GM21360 (cell line): ENCODE results near the gene EDA.
"Not testable (repeated sequence)": the region's sequence is repeated elsewhere in the genome, so short reads cannot be mapped to it uniquely, and the experiment has no call there.

ENCODE experiments used
- ATAC-seq: cut with Tn5 transposase; IDR thresholded peaks from one replicate; pipeline ENCODE4 v1.9.1; 2021; ENCODE audit warnings: mild to moderate bottlenecking, moderate library complexity; ENCODE audit not compliant: unreplicated experiment

EDA gene

GRCh38 chrX:69741721-69742120 lies 125.8 kb downstream of the EDA start:
- no peak for ATAC-seq

GRCh38 chrX:69746051-69746450 lies 130.1 kb downstream of the EDA start:
- ATAC-seq: no peak

DNA sequence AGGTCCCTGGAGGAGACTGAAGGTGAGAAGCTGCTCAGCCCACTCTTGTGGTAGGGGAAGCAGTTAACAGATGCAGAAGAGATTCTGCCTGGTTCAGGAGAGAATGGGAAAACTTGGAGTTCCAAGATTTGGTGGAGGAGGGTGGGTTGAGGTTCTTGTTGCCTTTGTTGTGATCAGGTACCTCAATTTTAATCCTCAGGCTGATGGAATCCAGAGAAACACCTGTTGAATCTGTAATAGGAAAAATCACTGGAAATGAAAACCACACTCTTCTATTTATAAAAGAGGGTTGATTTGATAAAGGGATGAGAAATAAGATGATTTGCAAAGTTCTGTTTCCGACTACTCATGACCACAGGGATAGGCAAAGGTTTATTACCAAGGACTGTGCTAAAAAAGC lies 132.1 kb downstream of the EDA start:
- no peak for ATAC-seq

GRCh38 chrX:69759921-69760625 lies 144.2 kb downstream of the EDA start:
- no peak for ATAC-seq

DNA sequence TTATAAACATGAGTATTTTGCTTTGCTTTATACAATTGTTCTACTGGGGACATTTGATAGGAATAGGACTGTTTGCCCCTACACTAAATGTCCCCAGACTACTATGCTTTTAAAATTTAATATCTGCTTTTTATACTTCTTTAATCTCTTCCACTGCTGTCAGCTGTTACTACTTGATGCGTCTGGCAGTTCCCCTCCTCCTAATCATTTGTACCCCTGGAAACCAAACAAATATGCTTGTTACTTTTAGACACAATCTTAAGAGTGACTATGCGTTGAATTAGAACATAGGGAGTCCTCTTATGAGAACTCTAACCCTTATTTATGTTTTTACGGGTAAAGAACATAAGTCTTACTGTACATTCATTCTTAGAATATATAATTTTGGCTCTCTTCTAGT lies 145.7 kb downstream of the EDA start:
- no peak for ATAC-seq

- ATAC-seq: no peak
Measured at GRCh38 chrX:69762340-69762739, 146.4 kb downstream of the EDA start.

DNA sequence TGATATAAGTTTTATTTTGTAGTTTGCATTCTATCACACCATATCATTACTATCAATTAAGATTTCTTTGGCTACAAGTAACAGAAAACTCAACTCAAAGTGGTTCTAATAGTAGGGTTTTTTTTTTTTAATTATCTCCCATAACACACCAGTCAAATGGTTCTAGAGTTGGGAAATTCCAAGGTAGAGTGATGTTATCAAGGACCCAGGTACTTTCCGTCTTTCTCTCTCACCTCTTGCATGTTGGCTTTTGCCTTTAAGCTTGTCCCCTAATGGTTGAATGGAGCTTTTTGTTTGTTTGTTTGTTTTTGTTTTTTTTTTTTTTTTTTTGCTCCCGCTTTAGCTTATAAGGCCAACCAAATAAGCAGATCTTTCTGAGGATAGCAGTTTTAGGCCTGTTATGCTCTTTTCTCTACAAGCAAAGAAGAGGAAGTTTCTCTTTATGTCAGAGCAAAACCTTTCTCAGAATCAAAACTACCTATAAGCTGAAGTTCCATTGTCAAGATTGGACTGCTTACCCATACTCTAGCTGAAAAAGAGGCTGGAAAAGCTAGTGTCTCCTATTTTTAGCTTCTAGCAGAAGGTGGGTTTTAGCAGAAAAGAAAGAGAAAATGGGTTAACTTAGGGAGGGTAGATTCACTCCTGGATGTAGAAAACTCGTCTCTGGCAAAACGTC lies 177.5 kb downstream of the EDA start:
- ATAC-seq: no peak

DNA sequence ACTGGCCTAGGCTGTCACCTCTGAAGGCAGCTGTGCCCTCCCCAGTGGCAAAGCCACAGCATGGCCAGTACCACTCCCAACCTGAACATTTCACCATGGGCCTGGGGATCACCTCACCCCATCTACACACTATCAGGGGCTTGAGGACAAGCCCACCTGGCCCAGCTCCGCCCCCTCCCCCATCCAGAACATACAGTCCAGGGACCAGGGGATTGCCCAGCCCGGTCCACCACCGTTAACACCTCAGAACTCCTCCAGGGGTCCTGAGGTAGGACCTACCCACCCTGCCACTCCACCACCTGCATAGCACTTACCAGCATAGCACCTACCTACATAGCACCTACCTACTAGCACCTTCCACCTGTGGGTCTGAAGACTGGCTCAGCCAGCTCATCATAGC lies 179.8 kb downstream of the EDA start:
- no peak for ATAC-seq

- no peak for ATAC-seq
Measured at GRCh38 chrX:69807400-69807799, 191.5 kb downstream of the EDA start.

GRCh38 chrX:69808375-69808774 lies 192.5 kb downstream of the EDA start:
- ATAC-seq: no peak

DNA sequence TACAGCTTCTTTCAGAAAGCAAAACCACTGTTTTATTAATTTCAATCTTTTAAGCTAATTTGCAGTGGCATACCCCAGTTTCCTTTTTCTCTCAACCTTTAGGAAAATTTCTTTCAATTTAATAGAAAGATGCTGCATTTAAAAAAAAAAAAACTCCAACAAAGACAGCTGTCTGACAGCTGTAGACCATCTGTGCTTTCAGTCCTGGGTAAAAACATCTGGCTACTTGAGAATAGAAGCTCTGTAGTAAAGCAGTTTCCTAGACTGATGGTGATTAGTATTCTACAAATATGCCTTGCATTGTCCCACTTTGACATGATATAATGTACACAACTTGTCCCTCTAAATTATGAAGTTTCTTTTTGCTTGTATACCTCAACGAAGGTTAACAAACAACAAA lies 197.8 kb downstream of the EDA start:
- ATAC-seq: no peak

DNA sequence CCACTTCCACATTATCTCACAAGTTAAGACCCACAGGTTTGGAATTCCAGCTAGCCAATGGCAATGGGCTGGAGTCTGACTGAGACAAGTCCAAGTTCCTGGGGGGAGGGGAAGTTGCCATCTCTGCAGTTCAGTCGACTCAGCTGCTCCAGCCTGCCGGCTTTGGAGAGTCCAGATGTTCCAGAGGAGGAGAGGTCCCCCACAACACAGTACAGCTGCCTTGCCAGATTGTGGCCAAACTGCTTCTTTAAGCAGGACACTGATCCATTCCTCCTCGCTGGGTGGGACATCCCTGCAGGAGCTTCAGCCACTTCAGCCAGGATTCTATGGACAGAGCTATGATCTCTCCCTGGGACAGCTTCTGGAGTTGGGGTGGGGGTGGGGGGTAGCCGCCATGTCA lies 199.2 kb downstream of the EDA start:
- ATAC-seq: no peak

DNA sequence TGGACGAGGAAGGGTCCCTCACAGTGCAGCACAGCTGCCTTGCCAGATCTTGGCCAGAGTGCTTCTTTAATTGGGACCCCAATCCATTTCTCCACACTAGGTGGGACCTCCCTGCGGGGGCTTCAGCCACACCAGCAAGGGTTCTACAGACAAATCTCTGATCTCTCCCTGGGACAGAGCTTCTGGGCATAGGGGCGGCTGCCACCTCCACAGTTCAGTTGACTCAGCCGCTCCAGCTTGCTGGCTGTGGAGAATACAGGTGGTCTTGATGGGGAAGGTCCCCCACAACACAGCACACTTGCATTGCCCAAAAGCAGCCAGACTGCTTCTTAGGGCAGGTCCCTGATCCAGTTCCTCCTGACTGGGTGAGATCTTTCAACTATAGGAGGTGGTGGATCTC lies 199.6 kb downstream of the EDA start:
- no peak for ATAC-seq

GRCh38 chrX:69844636-69845035 lies 228.7 kb downstream of the EDA start:
- no peak for ATAC-seq

DNA sequence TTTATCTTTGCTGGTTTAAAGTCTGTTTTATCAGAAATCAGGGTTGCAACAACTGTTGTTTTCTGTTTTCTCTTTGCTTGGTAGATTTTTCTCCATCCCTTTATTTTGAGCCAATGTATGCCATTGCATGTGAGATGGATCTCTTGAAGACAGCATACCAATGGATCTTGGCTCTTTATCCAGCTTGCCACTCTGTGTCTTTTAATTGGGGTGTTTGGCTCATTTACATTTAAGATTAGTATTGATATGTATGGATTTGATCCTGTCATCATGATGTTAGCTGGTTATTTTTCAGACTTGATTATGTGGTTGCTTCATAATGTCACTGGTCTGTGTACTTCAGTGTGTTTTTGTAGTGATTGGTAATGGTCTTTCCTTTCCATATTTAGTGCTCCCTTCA lies 244.1 kb downstream of the EDA start:
- not testable (repeated sequence) for ATAC-seq

DNA sequence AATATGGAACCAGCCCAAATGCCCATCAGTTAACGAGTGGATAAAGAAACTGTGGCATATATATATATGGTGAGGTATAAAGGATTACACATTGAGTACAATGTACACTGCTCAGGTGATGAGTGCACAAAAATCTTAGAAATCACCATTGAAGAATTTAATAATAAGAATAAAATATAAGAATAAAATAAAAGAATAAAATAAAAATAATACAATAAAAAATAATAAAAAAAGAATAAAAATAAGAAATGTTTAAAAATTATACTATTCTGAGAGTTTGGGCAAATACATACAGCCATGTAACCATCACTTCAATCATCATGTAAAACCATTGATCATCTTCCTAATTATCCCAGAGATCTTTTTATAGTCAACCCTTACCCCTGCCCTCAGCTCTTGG lies 260.3 kb downstream of the EDA start:
- no peak for ATAC-seq

DNA sequence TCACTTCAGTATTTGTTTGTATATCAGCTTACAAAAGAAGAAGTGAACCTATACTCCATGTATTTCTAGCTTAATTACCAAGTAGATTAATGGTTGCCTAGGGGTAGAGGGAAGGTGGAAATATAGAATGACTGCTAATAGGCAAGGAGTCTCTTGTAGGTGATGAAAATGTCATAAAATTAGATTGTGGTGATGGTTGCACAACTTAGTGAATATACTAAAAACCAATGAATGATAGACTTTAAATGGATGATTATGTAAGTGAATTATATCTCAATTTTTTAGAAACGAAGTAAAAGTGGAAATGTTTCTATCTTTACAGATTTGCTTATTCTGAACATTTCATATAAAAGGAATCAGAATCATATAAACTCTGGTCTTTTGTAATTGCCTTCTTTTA lies 268.3 kb downstream of the EDA start:
- ATAC-seq: no peak

DNA sequence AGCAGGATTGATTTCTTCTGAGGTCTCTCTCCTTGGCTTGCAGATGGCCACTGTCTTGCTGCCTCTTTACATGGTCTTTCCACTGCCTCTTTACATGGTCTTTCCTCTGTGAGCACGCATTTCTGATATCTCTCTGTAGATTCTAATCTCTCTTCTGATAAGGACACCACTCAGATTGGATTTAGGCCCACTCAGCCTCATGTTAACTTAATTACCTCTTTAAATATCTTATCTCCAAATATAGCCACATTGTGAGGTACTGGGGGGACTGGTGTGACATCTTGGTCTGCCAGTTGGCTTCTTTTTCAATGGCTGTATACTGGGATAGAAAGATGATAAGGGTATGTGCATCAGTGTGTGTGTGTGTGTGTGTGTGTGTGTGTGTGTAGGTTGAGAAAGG lies 280.1 kb downstream of the EDA start:
- no peak for ATAC-seq

DNA sequence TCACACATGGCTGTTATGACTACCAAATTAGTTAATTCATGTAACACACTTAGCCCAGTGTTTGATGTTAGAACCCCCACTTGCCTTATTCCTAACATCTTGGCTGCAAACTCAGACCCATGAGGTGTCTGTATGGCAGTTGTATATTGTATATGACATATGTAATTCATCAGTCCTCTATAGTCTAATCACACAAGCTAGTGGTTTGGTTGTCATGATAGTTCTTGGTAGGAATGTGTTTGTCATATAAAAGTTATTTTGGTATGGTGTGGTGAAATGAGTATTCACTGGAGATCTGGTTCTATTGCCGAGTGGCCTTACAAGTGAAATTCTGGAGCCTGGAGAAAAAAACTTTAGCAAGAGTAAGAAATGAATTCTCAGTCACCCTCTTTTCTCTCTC lies 284.6 kb downstream of the EDA start:
- ATAC-seq: no peak

DNA sequence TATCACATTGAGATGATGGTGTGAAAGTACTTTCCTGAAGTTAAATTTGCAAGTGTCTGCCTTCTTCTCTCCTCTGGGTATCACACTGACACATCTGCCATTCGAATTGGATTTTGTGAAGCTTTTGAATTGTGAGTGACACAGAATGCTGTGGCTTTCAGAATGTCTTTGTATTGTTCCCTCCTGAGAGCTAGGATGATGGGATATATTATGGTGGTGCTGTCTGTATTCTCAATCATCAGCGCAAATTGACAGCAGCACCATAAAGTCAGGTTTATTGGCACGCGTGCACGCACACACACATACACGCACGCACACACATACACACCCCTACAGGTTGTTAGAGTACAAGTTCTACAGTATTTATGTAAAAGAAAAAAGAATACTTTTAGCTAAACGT lies 290.5 kb downstream of the EDA start:
- no peak for ATAC-seq

DNA sequence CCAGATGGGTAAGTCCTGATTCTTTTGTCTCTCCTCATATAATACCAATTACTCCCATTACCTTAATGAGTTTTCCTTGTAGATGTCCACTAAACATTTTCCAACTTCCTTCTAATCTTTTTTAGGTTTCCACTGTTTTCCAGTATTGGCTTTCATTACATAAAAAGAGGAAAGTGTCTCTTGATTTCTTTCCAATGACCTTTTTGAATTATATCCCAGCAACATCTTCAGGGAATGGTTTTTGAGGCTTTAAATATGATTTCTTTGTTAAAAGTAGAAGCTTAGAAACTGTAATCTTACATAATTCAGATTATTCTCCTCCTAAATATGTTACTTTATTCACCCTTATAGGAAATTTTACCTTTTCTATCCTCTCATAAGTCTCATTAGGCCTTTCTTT lies 298.9 kb downstream of the EDA start:
- no peak for ATAC-seq

GRCh38 chrX:69919749-69920148 lies 303.8 kb downstream of the EDA start:
- ATAC-seq: no peak

DNA sequence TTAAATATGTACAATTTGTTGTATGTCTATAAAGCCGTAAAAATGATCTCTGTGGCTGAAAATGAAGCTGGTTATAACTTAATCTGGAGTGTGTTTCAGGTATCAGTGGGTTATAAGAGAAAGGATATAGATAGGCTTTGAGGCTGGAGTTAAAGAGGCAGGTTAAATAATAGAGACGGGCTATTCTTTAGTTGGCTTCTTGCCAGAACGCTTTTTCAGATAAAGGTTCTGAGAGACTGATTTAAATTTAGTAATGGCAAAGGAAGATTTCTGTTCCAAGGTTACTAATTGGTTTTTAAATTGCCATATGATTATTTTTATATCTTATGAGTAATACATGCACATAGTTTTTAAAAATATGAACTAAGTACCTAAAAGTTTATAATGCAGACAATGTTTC lies 316.4 kb downstream of the EDA start:
- no peak for ATAC-seq
